Measurements from ENCODE around the gene RAB1B. TPM values are rescaled to one million over a fixed set of nuclear protein-coding genes. Genes with fewer than 3 reads are reported as not detected.

RAB1B gene
- total RNA-seq, 4 donors from 2014 or later = 46.3 to 95.3 (median 68.6) TPM

- no peak for TF ChIP-seq CTCF (IDR thresholded peaks at IDR 0.05; ENCODE audit: low read depth)
These were observed 56.8 kb downstream of the RAB1B start for GRCh38 chr11:66325263-66325671.

- TF ChIP-seq CTCF (IDR thresholded peaks at IDR 0.05; ENCODE audit: low read depth) = no peak
These were observed 58.0 kb downstream of the RAB1B start for GRCh38 chr11:66326261-66327111.

Other genes with a start within 250 kb of the RAB1B start
- 1 to 10 TPM in 1 of 4 donors, not detected in 3; 1.5 TPM for gene CATSPER1, start 242.2 kb upstream of the RAB1B start, total RNA-seq
- gene GAL3ST3, start 219.5 kb upstream of the RAB1B start, total RNA-seq = under 1 TPM in 1 of 4 donors, not detected in 3; 0.38 TPM
- 100 to 1,000 TPM in 3 of 4 donors, 10 to 100 TPM in 1; 97.2 to 223 (median 118) TPM for gene SF3B2, start 216.3 kb upstream of the RAB1B start, total RNA-seq
- gene PACS1, start 198.4 kb upstream of the RAB1B start, total RNA-seq = 10 to 100 TPM; 38.3 to 75.7 (median 41.0) TPM
- 10 to 100 TPM; 13.3 to 24.9 (median 19.3) TPM for gene KLC2, start 10.9 kb upstream of the RAB1B start, total RNA-seq
- not detected for gene CNIH2, start 9.5 kb downstream of the RAB1B start, total RNA-seq
- gene YIF1A, start 20.5 kb downstream of the RAB1B start, total RNA-seq = 10 to 100 TPM; 39.0 to 60.5 (median 53.7) TPM
- gene TMEM151A, start 23.3 kb downstream of the RAB1B start, total RNA-seq = not detected
- gene CD248, start 48.4 kb downstream of the RAB1B start, total RNA-seq = 100 to 1,000 TPM in 2 of 4 donors, 10 to 100 TPM in 2; 49.0 to 226 (median 149) TPM
- gene RIN1, start 67.8 kb downstream of the RAB1B start, total RNA-seq = 1 to 10 TPM in 3 of 4 donors, under 1 TPM in 1; 0.98 to 3.7 (median 3.3) TPM
- gene BRMS1, start 76.5 kb downstream of the RAB1B start, total RNA-seq = 10 to 100 TPM; 20.5 to 47.1 (median 34.7) TPM
- gene B4GAT1, start 79.0 kb downstream of the RAB1B start, total RNA-seq = 10 to 100 TPM; 11.7 to 31.7 (median 18.7) TPM
- gene SLC29A2, start 103.1 kb downstream of the RAB1B start, total RNA-seq = 10 to 100 TPM in 2 of 4 donors, 1 to 10 TPM in 2; 3.7 to 30.7 (median 15.5) TPM
- gene NPAS4, start 152.4 kb downstream of the RAB1B start, total RNA-seq = not detected
- 10 to 100 TPM; 26.7 to 41.8 (median 39.6) TPM for gene MRPL11, start 170.2 kb downstream of the RAB1B start, total RNA-seq
- 10 to 100 TPM in 3 of 4 donors, 1 to 10 TPM in 1; 8.0 to 16.6 (median 12.6) TPM for gene PELI3, start 198.3 kb downstream of the RAB1B start, total RNA-seq
- 10 to 100 TPM; 12.6 to 17.8 (median 15.7) TPM for gene DPP3, start 211.8 kb downstream of the RAB1B start, total RNA-seq
- gene BBS1, start 242.0 kb downstream of the RAB1B start, total RNA-seq = 10 to 100 TPM; 25.5 to 53.7 (median 39.3) TPM